ENCODE measurements around the gene STARD5. TPM values are rescaled to one million over a fixed set of nuclear protein-coding genes. Genes with fewer than 3 reads are reported as not detected.

STARD5 gene
- total RNA-seq, 1 donor from 2014 or later, result 5.8 TPM

DNA sequence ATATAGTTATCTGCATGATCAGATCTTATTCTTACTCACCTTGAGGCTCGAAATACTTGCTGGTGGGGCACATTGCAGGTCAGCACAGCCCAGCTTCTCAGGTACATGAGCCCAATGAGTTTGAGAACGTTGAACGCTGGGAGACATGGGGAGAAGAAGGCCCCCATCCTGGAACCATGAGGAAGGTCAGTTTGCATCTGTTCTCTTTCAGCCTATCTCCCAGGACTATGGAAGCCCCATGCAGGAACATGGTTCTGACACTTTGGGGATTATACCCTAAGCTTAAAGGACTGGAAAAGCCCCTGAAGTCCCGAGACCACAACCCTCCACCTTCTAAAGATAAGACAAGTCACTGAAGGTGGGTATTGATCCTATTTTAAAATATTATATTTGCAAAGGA lies 17.4 kb upstream of the STARD5 start:
- Mint-ChIP-seq H3K27me3 (ENCODE audit: low read depth) (peaks cover 7% of the 10 kb centered on the region), H3K27ac (no peak overlapping the region), H3K4me1 (peaks cover 32% of the 10 kb centered on the region), H3K9me3 (peaks cover 3% of the 10 kb centered on the region), H3K36me3 (no peaks in the 10 kb centered on the region), H3K4me3 (no peak overlapping the region)
- DNase-seq (ENCODE audit: low spot score in 2 of 2, unreplicated experiment in 2 of 2), result no peak
- TF ChIP-seq, protein P1, sequence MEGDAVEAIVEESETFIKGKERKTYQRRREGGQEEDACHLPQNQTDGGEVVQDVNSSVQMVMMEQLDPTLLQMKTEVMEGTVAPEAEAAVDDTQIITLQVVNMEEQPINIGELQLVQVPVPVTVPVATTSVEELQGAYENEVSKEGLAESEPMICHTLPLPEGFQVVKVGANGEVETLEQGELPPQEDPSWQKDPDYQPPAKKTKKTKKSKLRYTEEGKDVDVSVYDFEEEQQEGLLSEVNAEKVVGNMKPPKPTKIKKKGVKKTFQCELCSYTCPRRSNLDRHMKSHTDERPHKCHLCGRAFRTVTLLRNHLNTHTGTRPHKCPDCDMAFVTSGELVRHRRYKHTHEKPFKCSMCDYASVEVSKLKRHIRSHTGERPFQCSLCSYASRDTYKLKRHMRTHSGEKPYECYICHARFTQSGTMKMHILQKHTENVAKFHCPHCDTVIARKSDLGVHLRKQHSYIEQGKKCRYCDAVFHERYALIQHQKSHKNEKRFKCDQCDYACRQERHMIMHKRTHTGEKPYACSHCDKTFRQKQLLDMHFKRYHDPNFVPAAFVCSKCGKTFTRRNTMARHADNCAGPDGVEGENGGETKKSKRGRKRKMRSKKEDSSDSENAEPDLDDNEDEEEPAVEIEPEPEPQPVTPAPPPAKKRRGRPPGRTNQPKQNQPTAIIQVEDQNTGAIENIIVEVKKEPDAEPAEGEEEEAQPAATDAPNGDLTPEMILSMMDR (IDR thresholded peaks at IDR 0.05; ENCODE audit: unreplicated experiment), result no peak

DNA sequence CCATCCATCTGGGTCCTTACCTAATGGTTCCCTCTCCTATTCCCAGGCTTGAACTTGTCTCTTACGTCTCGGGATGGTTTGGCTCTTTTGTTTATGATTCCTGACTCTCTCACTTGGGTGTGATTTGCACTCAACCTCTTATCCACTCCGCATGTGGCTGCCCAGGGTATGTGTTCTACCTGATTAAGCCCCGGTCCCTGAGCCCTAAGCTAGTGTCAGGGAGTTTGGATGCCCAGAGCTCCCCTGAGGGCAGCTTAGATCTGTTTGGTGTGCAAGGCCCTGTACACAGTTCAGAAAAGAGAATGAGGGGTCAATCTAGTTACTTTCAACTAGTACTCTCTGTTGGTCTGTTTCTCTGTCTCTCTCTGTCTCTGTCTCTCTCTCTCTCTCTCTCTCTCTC lies 15.9 kb upstream of the STARD5 start:
- Mint-ChIP-seq H3K27me3 (ENCODE audit: low read depth) (peaks cover 5% of the 10 kb centered on the region), H3K27ac (no peak overlapping the region), H3K36me3 (no peaks in the 10 kb centered on the region), H3K9me3 (peaks cover 3% of the 10 kb centered on the region), H3K4me3 (no peak overlapping the region), H3K4me1 (peaks cover 41% of the 10 kb centered on the region)
- TF ChIP-seq, protein P1 (IDR thresholded peaks at IDR 0.05; ENCODE audit: unreplicated experiment), result no peak
- DNase-seq (ENCODE audit: low spot score in 2 of 2, unreplicated experiment in 2 of 2), result no peak

DNA sequence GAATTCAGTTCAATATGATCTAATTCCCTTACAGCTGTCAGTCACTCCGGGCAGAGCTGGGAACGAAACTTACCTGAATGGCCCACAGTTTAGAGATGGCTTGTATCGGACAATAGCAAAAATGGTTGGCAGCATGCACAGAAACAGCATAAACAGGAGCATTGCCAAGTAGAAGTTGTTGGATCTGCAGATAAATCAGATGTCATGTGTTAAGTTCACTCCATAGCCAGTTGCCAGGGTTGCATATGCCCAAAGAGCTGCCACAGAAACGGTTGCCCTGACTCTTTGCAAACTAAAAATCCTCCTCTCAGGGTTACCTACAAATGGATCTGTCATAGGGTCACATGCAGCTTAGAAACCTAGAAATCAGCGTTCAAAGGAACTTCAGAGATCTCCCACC lies 15.4 kb upstream of the STARD5 start:
- TF ChIP-seq, protein P1 (IDR thresholded peaks at IDR 0.05; ENCODE audit: unreplicated experiment), result no peak
- H3K4me3 Mint-ChIP-seq, result no peak overlapping the region
- no peaks in the 10 kb centered on the region for H3K36me3 Mint-ChIP-seq
- DNase-seq (ENCODE audit: low spot score in 2 of 2, unreplicated experiment in 2 of 2), result no peak
- H3K27ac Mint-ChIP-seq, result peak overlapping the region; percentile 80
- peaks cover 46% of the 10 kb centered on the region for H3K4me1 Mint-ChIP-seq
- H3K9me3 Mint-ChIP-seq, result no peaks in the 10 kb centered on the region
- peaks cover 5% of the 10 kb centered on the region for H3K27me3 Mint-ChIP-seq (ENCODE audit: low read depth)

DNA sequence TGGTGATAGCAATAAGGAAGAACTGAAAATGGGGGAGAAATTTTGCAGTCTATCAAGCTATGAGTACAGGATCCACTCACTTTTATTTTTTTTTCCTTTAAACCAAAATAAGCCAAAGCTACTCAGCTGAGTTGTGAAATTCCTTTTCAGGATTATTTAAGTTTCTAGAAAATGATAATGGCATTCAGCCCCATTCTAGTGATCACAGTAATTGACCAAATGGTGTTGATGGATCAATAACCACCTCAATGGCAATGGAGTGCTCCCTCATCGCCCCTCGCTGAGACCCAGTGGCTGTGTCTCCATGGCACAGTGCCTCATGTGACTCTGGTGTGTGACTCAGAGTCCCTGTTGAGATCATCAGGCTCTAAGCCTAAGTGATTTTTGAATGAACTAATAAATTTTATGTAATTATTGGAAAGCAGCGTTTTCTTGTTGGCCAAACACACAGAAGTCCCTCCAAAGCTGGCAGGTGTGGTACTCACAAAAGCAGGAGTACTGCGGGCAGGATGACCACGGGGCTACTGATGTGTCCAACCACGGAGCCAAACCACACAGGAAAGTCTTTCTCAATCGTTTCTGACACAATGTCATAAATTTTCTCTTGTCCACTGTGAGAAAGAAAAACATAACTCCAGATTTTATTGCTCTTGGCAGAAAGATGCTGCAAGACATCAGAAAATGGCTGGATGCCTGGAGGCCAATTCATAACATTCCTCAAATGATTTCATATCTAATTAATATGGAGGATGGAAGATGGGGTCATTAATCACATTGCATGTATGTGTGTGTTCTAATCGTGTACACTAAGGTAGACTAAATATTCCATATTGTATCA lies 14.4 kb upstream of the STARD5 start:
- H3K36me3 Mint-ChIP-seq, result no peaks in the 10 kb centered on the region
- peaks cover 2% of the 10 kb centered on the region for H3K27me3 Mint-ChIP-seq (ENCODE audit: low read depth)
- H3K9me3 Mint-ChIP-seq, result no peaks in the 10 kb centered on the region
- H3K4me3 Mint-ChIP-seq, result no peak overlapping the region
- H3K27ac Mint-ChIP-seq, result peak overlapping the region; percentile 80
- peak in 1 of 2 experiments; percentile 50 for DNase-seq (ENCODE audit: low spot score in 2 of 2, unreplicated experiment in 2 of 2)
- peaks cover 46% of the 10 kb centered on the region for H3K4me1 Mint-ChIP-seq
- TF ChIP-seq, protein P1 (IDR thresholded peaks at IDR 0.05; ENCODE audit: unreplicated experiment), result no peak

DNA sequence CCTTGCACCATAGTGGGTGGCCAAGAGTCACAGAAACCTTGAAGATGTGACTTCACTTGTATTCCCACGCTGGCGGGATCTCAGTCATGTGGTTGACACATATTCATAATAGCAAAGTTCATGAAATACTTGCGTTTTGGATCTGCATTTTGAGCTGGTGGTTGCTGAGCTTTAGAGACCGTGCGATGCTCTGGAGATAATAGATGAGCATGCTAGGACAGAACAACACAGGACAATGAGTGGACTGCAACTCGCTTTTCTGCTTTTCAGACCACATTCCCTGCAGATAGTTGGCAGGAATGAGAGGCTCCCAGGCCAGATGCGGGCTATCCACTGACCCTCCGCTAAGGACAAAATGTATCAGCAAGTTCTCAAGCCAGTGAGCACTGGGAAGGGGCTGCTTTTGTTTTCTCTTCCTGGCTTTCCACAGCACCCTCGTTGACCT lies 13.8 kb upstream of the STARD5 start:
- TF ChIP-seq, protein P1 (IDR thresholded peaks at IDR 0.05; ENCODE audit: unreplicated experiment), result no peak
- no peak for DNase-seq (ENCODE audit: low spot score in 2 of 2, unreplicated experiment in 2 of 2)

More for the DNA sequence above, 13.8 kb upstream of the STARD5 start:
- H3K4me3 Mint-ChIP-seq, result no peak overlapping the region
- H3K4me1 Mint-ChIP-seq, result peaks cover 46% of the 10 kb centered on the region
- peaks cover 2% of the 10 kb centered on the region for H3K27me3 Mint-ChIP-seq (ENCODE audit: low read depth)
- H3K27ac Mint-ChIP-seq, result peak overlapping the region; percentile 80
- no peaks in the 10 kb centered on the region for H3K36me3 Mint-ChIP-seq
- H3K9me3 Mint-ChIP-seq, result no peaks in the 10 kb centered on the region

Measured in mesothelial cell of epicardium (in vitro differentiated cells).